Activated CD4-positive, alpha-beta T cell treated with anti-CD3 and anti-CD28 coated beads, Interleukin-2, amount 50 U/mL, for 24 hours (primary cell): ENCODE results near the gene EEFSEC.

Experiments used
- DNase-seq, 2 donors: peaks; one replicate each; pipeline ENCODE4 v3.0.0-alpha.2; 2020; ENCODE audit warnings: low read depth in 1 of 2, low spot score in 1 of 2

Gene EEFSEC

DNA sequence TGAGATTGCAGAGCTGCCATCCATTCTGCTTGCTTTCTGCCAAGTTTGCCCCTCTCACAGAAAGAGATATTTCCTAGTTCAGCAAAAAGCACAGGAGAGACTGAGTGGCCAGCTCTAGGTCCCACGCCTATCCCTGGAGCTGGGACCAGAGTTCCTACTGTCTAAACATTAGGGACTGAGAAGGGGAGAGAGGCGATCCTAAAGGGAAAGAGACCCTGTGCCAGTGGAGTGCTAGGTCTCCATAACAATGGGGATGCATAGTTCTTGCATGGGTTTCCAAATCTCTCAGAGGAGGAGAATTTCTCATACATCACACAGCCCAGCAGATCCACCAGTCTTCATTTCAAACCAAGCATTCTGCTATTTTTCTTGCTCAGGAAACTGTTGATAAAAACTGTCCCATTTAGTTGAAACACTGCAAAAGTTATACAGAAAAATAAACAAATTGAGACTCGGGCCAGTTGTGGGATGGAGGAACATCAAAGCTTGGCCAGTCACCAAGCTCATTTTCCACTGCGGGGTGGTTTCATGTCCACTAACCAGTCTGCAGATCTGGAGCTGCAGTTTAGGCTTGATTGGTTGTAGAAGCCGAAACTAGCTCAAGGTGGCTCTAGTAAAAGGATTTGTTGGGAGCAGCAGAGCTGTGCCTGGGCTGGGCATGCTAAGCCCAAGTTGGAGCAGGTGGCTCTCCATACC lies 62.7 kb downstream of the EEFSEC start:
- DNase-seq = no peak

DNA sequence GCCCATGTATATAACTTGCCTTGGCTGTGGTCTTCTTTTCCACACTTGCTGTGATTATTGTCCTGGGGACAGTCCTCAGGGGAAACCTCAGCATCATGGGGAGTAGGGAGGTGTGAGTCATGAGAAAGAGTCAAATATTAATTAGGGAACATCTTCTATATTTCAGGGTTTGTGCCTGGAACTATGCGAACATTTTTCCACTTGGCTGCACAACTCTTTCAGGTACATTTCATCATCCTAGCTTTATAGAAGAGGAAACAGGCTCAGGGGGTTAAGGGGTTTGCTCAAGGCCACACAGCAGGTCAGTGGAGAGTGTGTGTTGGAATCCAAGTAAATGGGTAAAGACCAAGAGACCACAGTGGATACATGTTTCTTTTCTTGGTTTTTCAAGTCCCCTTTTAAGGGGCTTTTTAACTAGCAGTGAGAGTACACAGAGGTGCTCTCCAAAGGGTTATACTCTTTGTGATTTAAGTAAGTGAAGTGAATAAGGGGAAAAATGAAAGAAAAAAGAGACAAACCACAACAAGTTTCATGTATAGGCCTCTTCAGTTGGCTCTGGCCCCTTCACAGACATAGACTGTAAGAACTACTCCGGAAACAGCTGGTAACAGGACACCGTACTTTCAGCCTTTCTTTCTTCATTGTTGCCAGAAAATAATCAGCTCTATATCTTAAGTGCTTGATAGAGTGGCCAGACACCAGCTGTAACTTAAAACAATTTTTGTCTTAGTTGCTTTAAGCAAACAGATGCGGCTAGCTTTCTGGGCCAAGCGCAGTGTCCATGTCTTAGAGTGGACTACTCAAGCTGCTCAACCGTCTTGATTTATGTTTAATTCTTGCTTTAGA lies 64.6 kb downstream of the EEFSEC start:
- DNase-seq = no peak

DNA sequence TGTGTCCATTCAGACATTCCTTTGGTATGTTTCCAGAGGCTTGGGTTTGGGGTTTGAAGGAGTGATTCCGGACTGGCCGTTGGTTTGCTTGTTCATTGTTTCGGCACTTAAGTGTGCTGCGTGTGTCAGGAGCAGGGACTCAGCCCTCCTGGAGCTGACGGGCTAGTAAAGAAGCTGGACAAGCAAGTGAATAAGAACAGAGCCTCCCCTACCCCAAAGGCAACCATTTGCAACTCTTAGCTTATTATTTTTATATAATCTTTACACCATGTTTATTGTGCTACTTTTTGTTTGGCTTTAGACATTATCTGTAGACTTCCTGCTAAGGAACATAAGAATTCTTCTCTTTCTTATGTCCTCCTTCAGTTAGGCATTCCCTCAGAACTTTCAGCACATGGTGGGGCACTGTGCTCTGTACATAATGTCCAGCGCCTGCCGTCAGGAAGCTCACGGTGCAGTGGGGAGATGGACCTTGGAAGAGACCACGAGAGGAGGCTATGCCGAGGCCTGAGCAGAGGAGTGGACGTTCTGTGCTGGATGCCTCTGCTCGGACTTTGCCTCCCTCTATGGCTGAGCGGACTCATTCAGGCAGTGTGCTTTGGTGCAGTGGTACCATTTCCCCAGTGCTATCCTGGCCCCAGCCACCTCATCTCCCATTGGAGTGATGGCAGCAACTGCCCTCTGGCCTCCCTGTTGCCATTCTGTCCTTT lies 65.4 kb downstream of the EEFSEC start:
- DNase-seq = no peak

DNA sequence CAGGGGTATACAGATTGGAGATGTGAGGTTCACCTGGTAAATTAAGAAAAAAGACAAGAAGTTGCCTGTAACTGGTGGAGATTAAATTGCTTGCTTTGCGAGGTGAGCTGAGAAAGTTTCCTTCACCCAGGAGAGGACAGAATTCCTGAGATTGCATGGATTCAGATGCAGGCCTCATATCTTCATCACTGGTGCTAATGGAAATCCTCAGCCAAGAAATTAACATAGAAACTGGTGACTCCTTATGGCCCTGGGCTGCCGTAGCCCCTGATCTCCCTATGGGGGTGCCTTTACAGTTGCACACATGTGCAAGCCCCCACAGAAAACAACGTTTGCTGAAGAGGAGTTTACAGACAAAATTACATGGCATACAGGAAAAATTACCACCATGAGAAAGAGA lies 68.0 kb downstream of the EEFSEC start:
- DNase-seq = no peak

DNA sequence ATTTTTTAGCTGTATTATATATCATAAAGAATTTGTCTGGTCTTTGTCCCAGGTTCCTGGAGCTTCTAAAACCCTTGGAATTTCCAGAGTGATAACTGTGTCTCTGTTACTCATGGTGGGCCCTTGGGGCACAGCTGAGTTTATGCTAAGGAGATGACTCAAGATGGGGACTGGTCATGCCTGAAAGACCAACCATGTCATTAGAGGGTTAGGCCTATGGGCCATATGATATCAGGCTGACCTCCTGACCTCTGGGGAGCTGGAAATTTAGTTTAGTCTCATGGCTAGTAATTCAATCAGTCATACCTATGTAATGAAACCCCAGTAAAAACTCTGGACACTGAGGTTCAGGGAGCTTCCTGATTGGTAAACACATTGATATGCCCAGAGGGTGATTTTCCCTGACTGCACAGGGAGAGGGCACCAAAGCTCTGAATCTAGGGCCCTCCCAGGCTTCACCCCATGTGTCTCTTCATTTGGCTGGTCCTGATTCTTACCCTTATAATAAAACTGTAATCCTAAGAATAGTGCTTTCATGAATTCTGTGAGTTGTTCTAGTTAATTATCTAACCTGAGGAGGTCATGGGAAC lies 69.6 kb downstream of the EEFSEC start:
- no peak for DNase-seq

DNA sequence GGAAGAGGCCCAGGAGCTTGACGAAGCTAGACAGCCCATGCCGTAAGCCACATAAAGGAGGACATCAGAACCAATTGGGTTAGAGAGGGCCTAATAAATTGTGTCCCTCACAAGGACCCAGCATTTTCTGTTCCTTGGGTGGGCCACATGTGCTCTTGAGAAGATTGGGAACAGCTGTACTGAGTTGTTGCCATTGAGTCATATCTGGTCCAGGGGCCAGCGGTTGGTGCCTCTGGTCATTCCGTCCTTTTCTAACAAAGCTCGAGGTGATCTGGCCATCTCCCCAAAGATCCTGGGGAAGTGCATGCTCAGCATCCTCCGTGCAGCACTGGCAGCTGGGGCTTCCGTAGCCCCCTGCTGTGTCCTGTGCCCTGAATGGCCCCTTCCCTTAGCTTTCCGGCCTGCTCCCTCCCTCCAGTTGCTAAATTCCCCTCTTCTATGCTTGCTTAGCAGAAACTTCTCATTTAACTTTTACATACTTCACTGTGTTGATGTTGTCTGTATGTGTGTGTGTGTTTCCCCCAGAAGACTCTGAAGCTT lies 73.0 kb downstream of the EEFSEC start:
- DNase-seq = no peak

DNA sequence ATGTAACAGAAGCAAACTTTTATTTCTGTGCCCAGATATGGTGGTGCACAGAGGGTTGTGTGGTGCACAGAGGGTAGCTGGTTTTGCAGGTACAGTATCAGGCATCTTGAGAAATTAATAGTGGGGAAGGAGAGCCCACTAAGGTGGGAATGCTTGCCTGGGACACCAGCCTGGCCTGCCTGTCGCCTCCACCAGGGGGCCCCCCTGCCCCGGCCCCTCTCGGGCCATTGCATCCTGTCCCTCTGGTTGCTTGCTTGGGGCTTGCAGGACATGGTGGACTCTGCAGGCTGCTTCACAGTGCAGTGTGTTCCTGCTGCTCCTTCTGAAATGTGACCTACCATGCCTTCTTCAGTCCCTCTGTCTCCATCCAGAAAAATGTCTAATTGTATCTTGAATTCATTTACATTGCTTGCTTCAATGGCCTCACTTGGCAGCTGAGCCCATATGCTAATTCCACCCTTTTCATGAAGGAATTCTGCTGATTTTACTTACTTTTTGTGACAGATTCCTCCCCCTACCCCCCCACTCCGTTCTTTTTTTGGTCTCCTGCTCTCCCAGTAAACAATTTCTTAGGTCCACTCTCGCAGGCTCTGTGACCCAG lies 73.6 kb downstream of the EEFSEC start:
- DNase-seq = no peak

DNA sequence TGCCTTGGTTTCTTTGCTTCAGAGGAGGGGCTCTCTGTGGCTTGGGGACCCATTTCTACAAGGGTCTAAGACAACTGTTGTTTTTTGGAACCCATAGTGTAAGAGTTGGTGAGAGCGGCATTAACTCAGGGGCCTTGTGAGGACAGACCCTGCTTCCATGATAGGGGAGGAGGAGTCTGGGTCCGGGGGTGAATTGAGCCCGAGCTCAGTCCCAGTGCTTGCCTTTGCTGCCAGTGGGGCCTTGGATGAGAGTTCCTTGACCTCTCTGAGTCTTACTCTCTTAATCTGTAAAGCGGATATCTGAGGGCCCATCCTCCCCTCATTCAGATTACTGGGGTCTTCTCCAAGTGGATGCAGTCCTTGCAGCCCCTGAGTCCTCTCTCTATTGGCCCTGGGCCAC lies 74.2 kb downstream of the EEFSEC start:
- DNase-seq = no peak

DNA sequence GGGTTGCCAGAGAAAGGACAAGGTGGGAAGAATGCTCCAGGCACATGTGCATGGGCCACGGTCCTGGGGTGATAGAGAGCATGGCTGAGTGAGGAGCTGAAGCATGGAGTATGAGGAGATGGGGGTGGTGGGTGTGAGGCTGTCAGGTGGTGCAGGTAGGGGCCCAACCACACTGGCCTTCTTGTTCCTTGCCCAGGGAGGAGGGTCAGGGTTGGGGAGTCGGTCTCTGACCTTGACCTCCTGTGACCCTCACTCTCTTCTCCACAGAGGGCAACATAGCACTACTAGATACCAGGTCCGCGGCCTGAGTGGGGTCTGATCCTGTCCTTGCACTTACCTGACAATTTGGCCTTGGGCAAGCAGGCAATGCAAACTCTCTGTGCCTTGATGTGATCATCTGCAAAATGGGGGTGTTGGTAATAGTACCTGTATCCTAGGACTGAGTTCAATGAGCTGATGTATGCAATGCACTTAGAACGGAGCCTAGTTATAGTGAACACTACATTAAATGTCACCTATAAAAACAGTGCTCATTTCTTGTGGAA lies 75.2 kb downstream of the EEFSEC start:
- DNase-seq = no peak

DNA sequence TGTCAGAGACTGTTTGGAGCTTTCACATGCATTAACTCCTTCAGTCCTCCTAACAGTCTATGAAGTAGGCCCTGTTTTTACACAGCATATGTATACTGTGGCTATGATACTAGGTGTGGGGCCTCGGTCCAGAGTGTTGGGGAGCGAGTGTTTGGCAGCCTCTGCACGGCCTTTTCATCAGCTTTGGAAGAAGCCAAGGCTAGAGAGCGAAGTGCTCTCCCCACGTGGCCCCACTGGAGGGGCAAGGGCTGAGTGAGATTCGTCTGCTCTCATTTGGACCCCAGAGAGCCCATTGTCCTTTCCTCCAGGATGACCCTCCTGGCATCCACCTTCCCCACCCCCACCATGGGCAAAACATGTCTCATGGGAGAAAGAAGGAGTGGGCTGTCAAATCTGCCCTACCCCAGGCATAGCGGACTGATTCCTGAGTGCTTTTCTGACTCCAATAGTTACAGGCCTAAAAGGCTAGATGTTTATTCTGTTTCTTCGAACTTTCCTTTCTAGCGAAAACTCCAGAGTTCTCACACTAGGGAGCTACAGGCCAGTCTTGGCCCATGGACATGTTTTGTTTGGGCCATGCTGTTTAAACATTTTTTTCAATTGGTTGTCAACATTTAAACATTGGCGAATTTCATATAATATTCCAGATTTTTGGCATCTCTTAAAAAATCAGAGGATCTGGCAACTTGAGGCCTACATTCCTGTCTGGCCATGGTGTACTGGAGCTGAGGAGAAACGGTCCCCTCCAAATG lies 76.0 kb downstream of the EEFSEC start:
- no peak for DNase-seq

DNA sequence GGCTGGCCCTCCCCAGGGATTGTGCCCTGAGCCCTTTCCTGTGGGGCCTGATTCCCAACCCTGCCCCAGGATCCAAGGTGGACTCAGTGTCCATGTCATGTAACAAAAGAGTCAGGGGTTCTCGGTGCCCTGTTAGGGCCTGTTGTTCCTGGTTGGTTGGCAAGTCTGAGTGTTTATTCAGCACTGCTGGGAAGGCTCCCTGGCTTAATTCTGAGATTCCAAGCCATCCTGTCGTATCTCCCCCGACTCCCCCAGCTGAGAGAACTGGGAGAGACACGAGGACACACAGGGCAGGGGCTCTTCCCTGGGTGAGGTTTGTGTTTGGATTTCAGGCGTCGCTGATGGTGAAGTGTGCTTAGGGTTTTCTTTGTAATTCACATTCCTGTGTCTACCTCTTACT lies 78.3 kb downstream of the EEFSEC start:
- no peak for DNase-seq

DNA sequence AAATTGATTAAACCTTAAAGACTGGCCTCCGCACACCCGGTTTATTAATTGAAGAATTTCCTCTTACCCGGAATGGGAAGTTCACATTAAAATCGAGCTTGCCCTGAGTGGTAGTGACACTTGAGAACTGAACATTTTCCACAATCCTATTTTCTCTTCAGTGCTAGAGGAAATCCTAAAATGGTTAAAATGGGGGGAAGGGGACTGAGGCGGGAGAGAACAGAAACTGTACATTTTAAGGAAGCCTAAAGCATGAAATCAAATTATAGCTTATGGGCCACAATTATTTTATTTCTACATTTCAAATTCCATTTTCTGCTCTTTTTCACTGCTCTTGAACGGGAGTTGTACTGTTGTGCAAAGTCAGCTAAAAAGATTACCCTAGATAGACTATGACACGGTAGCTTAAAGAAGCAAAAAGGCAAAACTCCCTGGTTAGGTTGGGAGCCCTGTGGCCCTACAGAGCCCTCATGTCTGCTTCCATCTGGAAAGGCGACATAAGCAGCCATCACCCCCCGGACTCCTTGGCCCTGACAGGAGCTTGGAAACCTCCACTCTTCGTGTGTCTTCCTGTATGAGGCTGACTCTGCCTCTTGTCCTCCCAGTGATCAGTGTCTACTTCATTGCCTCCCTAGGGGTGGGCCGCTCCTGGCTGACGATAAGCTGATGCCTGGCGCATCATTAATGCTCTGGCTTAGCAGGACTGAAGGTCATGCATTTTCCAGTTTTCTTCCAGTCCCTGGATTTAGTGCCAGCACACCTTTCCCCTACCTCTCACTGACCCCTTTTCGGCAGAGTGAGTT lies 79.3 kb downstream of the EEFSEC start:
- DNase-seq = no peak

DNA sequence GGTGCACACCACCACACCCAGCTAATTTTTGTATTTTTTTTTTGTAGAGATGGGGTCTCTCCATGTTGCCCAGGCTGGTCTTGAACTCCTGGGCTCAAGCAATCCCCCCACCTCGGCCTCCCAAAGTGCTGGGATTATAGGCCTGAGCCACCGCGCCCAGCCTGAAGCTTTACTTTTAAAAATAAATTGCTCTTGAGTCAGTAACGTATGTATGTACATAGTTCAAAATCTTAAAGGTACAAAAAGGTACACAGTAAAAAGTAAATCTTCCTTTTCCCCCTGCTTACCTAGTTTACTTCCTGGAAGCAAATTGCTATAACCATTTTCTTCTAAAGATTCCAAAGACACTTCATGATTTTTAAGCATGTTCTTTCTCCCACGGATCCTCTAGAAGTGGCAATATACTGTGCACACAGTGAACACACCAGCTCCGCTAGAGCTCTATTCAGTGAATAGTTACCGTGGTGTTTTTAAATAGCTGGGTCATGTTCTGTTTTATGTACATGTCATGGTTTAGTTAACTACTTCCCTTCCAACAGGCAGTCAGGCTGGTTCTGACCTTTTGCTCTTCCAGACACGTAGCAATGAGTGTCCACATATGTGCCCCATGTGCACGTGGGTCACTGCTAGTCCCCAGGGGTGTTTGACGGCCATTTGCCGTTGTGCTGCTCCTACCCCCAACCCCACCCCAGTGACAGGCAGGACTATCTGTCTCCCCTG lies 82.1 kb downstream of the EEFSEC start:
- no peak for DNase-seq

DNA sequence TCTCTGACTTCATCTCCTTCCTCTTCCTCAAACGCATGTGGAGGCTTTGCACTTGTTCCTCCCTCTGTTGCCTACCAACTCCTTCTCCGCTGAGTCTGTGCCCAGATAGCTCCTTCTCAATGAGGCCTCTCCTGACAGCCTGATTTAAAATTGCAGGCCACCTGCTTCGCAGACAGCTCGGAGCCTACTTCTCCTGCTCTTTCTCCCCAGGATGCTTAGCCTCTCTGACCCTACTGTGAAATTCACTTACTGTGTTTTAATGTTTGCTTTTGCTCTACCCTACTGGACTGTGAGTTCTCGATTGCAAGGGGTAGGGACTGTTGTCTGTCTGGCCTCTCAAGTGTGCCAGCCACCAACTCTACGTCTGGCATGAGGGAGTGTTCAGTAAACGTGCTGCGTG lies 83.4 kb downstream of the EEFSEC start:
- no peak for DNase-seq

DNA sequence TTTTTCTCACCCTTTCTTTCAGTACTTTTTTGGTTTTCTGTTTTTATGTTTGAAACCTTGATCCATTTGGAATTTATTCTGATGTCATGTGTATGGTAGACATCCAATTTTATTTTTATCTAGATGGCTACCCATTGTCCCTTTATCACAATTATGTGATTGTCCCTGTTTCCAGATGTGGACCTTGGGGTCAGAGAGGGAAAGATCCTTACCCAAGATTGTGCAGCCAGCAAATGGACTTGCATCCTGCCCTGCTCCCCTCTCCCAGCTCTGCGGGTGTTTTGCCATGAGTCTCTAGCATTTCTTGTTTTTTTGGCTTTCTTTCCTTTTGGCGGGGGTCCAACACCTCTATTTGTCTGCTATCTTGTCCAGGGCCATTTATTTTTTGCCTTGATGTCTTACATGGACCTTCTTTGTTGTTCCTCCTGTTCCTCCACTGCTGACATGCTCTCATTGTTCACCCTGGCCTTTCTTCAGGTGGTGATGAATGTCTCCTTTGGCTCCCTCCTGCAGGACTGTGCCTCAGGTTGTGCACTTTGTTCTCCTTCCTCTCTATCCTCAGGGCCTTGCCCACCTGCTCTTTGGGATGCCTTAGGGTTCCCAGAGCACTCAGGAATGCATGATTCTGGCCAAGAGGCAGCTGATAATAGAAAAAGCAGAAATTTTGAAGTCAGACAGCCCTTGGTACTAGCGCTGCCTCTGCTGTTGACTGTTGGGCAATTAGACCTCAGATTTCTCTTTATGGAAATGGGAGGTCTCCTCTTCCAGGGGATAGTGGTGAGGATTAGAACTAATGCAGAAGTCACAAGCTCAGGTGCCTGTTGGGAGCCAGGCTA lies 84.3 kb downstream of the EEFSEC start:
- no peak for DNase-seq

DNA sequence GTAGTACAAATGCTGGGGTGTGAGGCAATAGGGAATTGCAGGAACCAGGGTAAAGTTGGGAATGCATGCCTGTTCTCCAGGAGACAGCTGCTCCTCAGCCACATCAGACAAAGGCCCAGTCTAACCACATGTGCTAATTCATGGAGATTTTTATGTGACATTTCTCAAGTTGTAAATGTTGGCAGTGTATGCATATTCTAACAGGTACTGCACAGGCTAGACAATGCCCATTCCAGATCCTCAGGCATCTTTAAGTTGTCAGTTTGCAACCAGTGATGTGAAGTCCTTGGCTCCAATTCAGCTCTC lies 84.9 kb downstream of the EEFSEC start:
- DNase-seq = no peak

DNA sequence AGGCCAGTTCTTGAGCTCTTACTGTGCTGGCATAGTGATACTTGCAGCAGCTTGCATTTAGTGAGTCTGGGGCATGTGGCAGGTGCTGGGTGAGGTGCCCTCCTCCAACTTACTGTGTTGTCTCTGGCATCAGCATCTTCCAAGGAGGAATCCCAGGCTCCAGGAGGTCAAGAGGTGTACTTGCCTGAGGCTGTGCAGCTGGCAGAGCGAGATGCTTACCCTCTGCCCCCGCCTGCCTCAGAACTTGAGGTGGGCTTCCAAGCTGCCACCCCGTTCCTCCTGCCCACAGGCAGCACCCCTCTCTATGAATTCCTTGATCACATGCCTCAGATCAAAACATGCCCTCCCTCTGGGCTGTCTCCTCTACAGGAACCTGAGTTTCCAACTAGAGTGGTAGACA lies 86.0 kb downstream of the EEFSEC start:
- DNase-seq = no peak

DNA sequence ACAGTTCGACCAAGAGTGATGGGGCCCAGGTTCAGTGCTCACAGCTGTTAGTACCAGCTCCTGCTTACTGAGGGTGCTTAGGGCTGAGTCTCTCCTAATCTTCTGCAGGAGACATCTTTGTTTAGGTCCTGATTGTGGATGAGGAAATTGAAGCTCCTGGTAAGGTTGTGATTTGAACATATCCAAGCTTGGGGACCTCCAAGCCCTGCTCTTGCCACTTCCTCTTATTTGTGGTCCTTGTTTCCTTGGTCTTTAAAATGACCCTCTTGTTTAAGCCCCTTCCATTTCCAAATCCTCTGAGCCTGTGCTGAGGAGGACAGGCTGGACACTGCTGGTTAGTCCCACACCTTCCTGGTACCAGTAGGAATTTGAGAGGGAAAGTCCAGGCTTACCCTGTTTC lies 87.0 kb downstream of the EEFSEC start:
- DNase-seq = no peak
